Cardiac muscle cell (in vitro differentiated cells and primary cell): ENCODE results near the gene SLC1A2. TPM values are rescaled to one million over a fixed set of nuclear protein-coding genes. Genes with fewer than 3 reads are reported as not detected.

Experiments used
- DNase-seq, 2 donors: peaks; one replicate each; pipeline versions ENCODE4 v3.0.0 to v3.0.0-alpha.2; 2010 to 2017; ENCODE audit warnings: low read depth in 1 of 2, low spot score in 1 of 2
- H3K27ac ChIP-seq: fragments of 200-600 bp; sonication (generic); 2 replicates; pipeline ENCODE4 v1.5.1; 2016
- H3K27me3 ChIP-seq: fragments of 200-600 bp; sonication (generic); 2 replicates; pipeline ENCODE4 v1.6.0; 2016; ENCODE audit warnings: control low read depth
- H3K36me3 ChIP-seq: fragments of 200-600 bp; sonication (generic); 2 replicates; pipeline ENCODE4 v1.5.1; 2016; ENCODE audit warnings: control low read depth
- H3K4me1 ChIP-seq: fragments of 200-600 bp; sonication (generic); 2 replicates; pipeline ENCODE4 v1.8.1; 2017; ENCODE audit warnings: low read depth, mild to moderate bottlenecking, mixed run types
- H3K4me3 ChIP-seq: fragments of 200-600 bp; sonication (generic); 2 replicates; pipeline ENCODE4 v1.5.1; 2016; ENCODE audit warnings: mild to moderate bottlenecking
- H3K9me3 ChIP-seq: fragments of 200-600 bp; sonication (generic); 2 replicates; pipeline ENCODE4 v1.5.1; 2017; ENCODE audit warnings: low read depth, mild to moderate bottlenecking, control low read depth
- CTCF ChIP-seq: IDR thresholded peaks from 2 replicates; pipeline ENCODE4 v1.5.1; 2012; ENCODE audit warnings: low read depth, mild to moderate bottlenecking, low read length
- polyA plus RNA-seq: library from polyadenylated mRNA; unstranded; fragments of >200 nt; fragmentation: Nextera tagmentation; extraction: Ambion mirVana; gene quantifications from 2 replicates; pipeline ENCODE4 v1.2.1, GENCODE V29; 2016
- total RNA-seq: library from RNA; depleted of rRNA; stranded (reverse); fragments of >200 nt; gene quantifications from 2 replicates; pipeline ENCODE4 v1.2.3, GENCODE V29; 2016

SLC1A2 gene
- total and polyA plus RNA-seq, 2 experiments from 2014 or later, result 0.76 to 1.3 TPM

DNA sequence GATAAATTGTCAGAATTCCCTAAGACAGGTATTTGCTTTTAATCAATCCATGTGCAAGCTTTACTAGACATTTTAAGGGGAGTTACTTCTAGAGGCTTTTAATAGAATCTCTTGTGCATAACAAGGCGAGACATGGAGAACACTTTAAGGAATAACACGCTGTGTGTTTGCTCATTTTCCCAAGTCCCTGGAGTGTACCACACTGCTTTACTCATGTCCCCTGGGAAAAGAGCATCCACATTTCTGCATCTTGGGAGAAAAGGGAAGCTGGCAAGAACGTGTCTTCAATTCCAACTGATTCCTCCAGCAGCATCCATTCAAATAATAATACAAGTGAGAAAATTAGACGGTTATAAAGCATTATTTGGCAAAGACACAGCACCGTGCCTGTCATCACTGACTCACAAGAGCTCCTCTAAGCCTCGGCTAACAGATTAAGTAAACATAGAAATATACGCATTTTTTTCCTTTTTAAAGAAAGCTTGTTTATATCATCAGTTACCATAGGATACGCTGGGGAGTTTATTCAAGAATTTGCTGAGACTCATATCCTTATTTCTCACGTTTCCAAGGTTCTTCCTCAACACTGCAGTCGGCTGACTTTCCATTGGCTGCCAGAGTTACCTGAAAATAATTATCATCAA lies 158.9 kb downstream of the SLC1A2 start:
- Histone ChIP-seq H3K27ac (no peak overlapping the region), H3K9me3 (no peaks in the 10 kb centered on the region), H3K27me3 (no peaks in the 10 kb centered on the region), H3K4me1 (no peaks in the 10 kb centered on the region), H3K36me3 (no peaks in the 10 kb centered on the region), H3K4me3 (no peak overlapping the region)
- DNase-seq, result peak in 1 of 2 donors; percentile 69
- no peak for TF ChIP-seq CTCF

DNA sequence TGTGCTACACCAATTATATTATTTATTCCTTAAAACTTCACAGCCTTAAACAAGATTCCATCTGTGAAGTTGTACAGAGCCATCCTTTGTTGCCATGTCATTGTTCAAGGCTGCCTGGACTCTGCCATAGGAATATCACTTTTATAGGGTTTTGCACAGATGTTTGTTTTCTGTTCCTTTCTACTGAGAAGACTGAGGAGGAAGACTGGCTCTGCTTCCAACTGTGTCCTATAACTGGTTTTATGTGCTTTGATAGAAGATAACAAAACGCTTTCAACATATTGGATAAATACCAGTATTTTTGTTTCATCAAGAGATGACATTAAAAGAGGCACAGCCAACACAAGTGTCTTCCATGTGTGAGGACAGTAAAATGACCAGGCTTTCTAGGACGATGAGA lies 159.8 kb downstream of the SLC1A2 start:
- Histone ChIP-seq H3K27ac (no peak overlapping the region), H3K4me3 (no peak overlapping the region), H3K27me3 (no peaks in the 10 kb centered on the region), H3K4me1 (no peaks in the 10 kb centered on the region), H3K36me3 (no peaks in the 10 kb centered on the region), H3K9me3 (no peaks in the 10 kb centered on the region)
- no peak for DNase-seq
- TF ChIP-seq CTCF, result no peak

GRCh38 chr11:35257281-35257680 lies 162.1 kb downstream of the SLC1A2 start:
- no peaks in the 10 kb centered on the region for H3K9me3 ChIP-seq
- H3K4me3 ChIP-seq, result no peak overlapping the region
- no peaks in the 10 kb centered on the region for H3K4me1 ChIP-seq
- no peak for TF ChIP-seq CTCF
- H3K27ac ChIP-seq, result no peak overlapping the region
- no peaks in the 10 kb centered on the region for H3K27me3 ChIP-seq
- H3K36me3 ChIP-seq, result no peaks in the 10 kb centered on the region
- DNase-seq, result no peak

DNA sequence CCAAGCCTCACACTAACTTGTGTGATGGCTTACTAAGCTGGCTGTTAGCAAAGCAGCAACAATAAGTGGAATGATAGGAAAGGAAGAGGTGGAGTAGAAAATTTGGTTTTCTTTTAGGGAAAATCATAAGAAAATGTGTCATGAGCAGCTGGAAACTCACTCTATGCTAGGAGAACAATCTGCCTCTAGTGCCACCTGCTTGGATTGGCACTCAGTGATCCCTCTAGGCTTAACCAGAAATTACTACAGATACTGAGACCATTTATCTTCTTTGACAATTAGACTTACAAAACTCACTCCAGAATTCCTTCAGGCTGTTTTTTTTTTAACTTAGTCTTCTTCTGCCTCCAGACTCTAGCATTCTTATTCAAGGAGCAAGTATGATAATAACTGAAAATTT lies 163.1 kb downstream of the SLC1A2 start:
- Histone ChIP-seq H3K27me3 (no peaks in the 10 kb centered on the region), H3K9me3 (no peaks in the 10 kb centered on the region), H3K4me1 (no peaks in the 10 kb centered on the region), H3K27ac (no peak overlapping the region), H3K4me3 (no peak overlapping the region), H3K36me3 (no peaks in the 10 kb centered on the region)
- TF ChIP-seq CTCF, result no peak
- no peak for DNase-seq

DNA sequence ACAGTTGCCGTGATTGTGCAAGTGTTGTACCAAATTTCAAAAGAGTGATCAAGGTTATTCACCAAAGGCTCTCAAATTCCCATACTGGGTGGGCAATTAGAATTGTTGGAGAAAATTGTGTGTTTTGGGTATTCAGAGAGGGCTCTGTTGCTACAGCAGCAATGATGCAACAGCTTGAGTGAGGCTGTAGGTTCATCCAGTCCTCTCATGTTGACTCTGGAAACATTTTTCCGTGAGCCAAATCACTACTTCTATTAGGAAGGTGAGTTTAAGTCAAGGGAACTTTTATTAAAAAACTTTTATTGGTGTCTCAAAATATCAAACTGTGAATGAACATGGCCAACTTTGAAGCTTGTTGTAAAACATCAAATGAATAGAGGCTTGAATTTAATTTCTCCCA lies 163.8 kb downstream of the SLC1A2 start:
- TF ChIP-seq CTCF, result no peak
- no peak for DNase-seq
- H3K36me3 ChIP-seq, result no peaks in the 10 kb centered on the region

More for the DNA sequence above, 163.8 kb downstream of the SLC1A2 start:
- Histone ChIP-seq H3K4me1 (no peaks in the 10 kb centered on the region), H3K4me3 (no peak overlapping the region), H3K27me3 (no peaks in the 10 kb centered on the region), H3K9me3 (no peaks in the 10 kb centered on the region), H3K27ac (no peak overlapping the region)
